Uterus (tissue), 4 donors: ENCODE measurements around the gene PLXNC1. TPM values are rescaled to one million over a fixed set of nuclear protein-coding genes. Genes with fewer than 3 reads are reported as not detected.

Experiments
- DNase-seq, 2 donors: peaks; one replicate each; pipeline ENCODE4 v3.0.0-alpha.2; 2019 to 2020
- H3K27ac ChIP-seq, 2 donors: fragments of 200-600 bp; sonication (generic); 1 replicate in 1 of 2; 2 replicates in 1 of 2; pipeline ENCODE4 v1.5.1; 2016 to 2018
- H3K27me3 ChIP-seq, 2 donors: fragments of 200-600 bp; sonication (generic); one replicate each; pipeline ENCODE4 v1.5.1; 2018 to 2019; ENCODE audit warnings: control low read depth in 1 of 2
- H3K36me3 ChIP-seq, 2 donors: fragments of 200-600 bp; sonication (generic); one replicate each; pipeline ENCODE4 v1.5.1; 2019; ENCODE audit warnings: control low read depth in 1 of 2
- H3K4me1 ChIP-seq, 2 donors: fragments of 200-600 bp; sonication (generic); one replicate each; pipeline ENCODE4 v1.5.1; 2018 to 2019; ENCODE audit warnings: control low read depth in 1 of 2
- H3K4me3 ChIP-seq, 2 donors: fragments of 200-600 bp; sonication (generic); 1 replicate in 1 of 2; 2 replicates in 1 of 2; pipeline ENCODE4 v1.5.1; 2018 to 2019; ENCODE audit warnings: mild to moderate bottlenecking in 1 of 2
- H3K9me3 ChIP-seq, 2 donors: fragments of 200-600 bp; sonication (generic); one replicate each; pipeline ENCODE4 v1.5.1; 2019; ENCODE audit warnings: control low read depth in 1 of 2
- POLR2A ChIP-seq, 2 donors: fragments of 450-650 bp; IDR thresholded peaks; one replicate each; pipeline ENCODE4 v1.6.1; 2016; ENCODE audit warnings: antibody characterized with exemption in 2 of 2, mild to moderate bottlenecking in 1 of 2, moderate library complexity in 1 of 2
- intact Hi-C: fragments of 100-400 bp; cut with DNase I; formaldehyde crosslinking; loops from one replicate; pipeline ENCODE4 v1.15.1; 2023; ENCODE audit warnings: low total_unique reads
- total RNA-seq, 4 donors: library from RNA; depleted of rRNA in 3 of 4; stranded (reverse); fragments of >200 nt in 3 of 4; gene quantifications; one replicate each; pipeline versions ENCODE4 v1.1.0 to v1.2.4, GENCODE V29; 2014 to 2023
- TF ChIP-seq, protein P1 (sequence below), 4 experiments: fragments of 200-600 bp in 2 of 4; fragments of 450-650 bp in 2 of 4; sonication (generic) in 2 of 4; IDR thresholded peaks; one replicate each; pipeline ENCODE4 v1.5.1; 2016 to 2019; ENCODE audit warnings: antibody characterized with exemption in 4 of 4, mild to moderate bottlenecking in 2 of 4, moderate library complexity in 1 of 4
- donor health status: DM: yes; HTN: yes; CAD: no.

The PLXNC1 gene
- total RNA-seq, 4 donors from 2014 or later, result 11.6 to 23.8 (median 16.3) TPM

DNA sequence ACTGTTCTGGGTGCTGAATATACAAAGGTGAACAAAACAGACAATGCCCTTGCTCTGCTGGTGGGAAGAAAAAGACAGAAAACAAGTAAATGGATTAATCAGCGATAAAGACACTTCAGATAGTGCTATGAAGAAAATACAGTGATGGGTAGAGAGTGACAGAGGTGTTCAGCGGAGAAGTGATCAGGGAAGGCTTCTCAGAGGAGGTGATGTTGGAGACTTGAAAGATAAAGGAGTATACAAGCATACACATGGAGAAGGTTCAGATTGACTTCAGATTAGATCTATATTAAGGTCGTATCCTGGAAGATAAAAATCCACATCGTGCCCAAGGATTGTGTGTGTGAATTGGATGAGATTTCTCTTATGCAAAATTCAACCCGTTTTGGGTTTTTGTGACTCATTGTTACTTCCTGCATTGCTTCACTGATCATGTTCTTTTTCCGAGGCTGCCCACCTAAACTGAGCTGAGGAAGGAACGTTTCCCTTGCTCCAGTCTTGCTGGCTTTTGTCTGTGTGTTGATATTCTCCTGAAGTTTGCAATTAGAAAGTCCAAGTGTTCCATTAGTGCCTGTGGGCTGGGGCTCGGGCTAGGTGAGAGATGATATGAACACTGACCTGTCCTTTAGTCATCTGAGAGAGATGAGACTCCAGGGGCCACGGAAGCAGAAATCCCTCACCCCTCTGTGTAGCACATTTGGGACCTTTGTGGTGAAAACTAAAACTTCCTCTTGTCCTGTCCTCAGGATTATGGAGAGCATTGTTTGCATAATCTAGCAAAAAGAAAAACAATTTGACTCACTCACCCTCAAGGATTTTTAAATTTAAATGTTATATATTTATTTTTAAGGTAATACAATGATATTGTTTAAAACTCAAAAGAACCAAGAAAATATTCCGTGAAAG is 27.6 kb downstream of the PLXNC1 start:
- intact Hi-C loops, result no loop called here
- Histone ChIP-seq H3K36me3 (no peaks in the 10 kb centered on the region), H3K27me3 (no peaks in the 10 kb centered on the region), H3K4me3 (no peak overlapping the region), H3K9me3 (no peaks in the 10 kb centered on the region), H3K4me1 (no peaks in the 10 kb centered on the region), H3K27ac (no peak overlapping the region)
- TF ChIP-seq POLR2A (IDR thresholded peaks at IDR 0.05), result no peak
- TF ChIP-seq, protein P1, sequence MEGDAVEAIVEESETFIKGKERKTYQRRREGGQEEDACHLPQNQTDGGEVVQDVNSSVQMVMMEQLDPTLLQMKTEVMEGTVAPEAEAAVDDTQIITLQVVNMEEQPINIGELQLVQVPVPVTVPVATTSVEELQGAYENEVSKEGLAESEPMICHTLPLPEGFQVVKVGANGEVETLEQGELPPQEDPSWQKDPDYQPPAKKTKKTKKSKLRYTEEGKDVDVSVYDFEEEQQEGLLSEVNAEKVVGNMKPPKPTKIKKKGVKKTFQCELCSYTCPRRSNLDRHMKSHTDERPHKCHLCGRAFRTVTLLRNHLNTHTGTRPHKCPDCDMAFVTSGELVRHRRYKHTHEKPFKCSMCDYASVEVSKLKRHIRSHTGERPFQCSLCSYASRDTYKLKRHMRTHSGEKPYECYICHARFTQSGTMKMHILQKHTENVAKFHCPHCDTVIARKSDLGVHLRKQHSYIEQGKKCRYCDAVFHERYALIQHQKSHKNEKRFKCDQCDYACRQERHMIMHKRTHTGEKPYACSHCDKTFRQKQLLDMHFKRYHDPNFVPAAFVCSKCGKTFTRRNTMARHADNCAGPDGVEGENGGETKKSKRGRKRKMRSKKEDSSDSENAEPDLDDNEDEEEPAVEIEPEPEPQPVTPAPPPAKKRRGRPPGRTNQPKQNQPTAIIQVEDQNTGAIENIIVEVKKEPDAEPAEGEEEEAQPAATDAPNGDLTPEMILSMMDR (IDR thresholded peaks at IDR 0.05), result no peak
- no peak for DNase-seq

DNA sequence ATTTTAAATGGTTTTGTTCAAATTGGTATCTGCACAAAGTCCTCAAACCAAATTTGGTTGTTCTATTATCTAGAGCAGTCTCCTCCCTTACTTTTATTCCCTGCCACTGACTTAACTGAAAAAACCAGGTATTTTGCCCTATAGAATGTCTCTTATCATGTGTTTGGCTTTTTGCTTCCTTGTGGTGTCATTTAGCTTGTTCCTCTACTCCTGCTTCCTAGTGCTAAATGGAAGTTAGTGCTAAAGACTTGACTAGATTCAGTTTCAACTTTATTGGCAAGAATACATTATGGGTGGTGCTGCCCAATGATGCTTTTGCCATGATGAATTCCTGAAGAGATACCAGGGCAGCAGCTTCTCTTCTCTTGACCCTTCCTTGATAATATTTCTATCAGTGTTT is 29.7 kb downstream of the PLXNC1 start:
- Histone ChIP-seq H3K4me1 (no peaks in the 10 kb centered on the region), H3K9me3 (no peaks in the 10 kb centered on the region), H3K36me3 (no peaks in the 10 kb centered on the region), H3K27ac (no peak overlapping the region), H3K27me3 (no peaks in the 10 kb centered on the region), H3K4me3 (no peak overlapping the region)
- DNase-seq, result no peak
- no peak for TF ChIP-seq POLR2A (IDR thresholded peaks at IDR 0.05)
- TF ChIP-seq, protein P1 (IDR thresholded peaks at IDR 0.05), result no peak
- intact Hi-C loops, result no loop called here

DNA sequence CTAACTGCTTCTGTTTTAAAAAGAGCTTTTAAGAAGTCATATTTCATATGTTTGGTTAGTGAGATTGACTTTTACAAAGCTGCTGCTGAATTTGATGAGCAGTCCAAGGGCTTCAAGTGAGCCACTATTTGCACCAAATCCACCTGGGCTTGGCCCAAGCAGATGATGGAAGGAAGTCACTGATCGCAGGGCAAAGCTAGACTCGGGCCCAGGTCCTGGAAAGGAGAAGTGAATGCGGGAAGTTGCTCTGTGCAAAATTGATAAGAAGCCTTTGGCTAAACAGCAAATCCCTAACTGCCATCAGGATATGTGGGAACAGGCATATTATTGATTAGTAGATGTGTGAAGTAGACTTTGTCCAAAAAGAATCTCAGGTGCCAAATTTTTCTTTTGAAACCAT is 30.5 kb downstream of the PLXNC1 start:
- no peak overlapping the region for H3K27ac ChIP-seq
- no peaks in the 10 kb centered on the region for H3K4me1 ChIP-seq
- H3K27me3 ChIP-seq, result no peaks in the 10 kb centered on the region
- H3K4me3 ChIP-seq, result no peak overlapping the region
- intact Hi-C loops, result no loop called here
- no peak for TF ChIP-seq POLR2A (IDR thresholded peaks at IDR 0.05)
- TF ChIP-seq, protein P1 (IDR thresholded peaks at IDR 0.05), result no peak
- H3K9me3 ChIP-seq, result no peaks in the 10 kb centered on the region
- no peaks in the 10 kb centered on the region for H3K36me3 ChIP-seq
- DNase-seq, result no peak

DNA sequence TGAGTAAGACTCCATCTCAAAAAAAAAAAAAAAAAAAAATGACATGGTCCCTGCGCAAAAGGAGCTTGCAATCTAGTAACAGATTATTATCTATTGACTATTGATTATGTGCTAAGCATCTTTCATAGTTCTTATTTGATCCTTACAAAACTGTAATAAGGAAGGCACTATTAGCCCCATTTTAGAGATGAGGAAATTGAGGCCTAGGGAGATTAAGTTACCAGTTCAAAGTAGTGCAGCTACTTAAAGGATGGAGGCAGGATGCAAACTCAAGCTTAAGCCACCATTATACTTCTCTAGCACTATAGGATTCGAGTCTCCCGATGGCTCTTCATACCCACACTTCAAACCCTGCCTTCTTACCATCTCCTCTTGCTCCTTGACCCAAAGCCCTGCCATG is 31.3 kb downstream of the PLXNC1 start:
- H3K27me3 ChIP-seq, result no peaks in the 10 kb centered on the region
- intact Hi-C loops, result no loop called here
- no peaks in the 10 kb centered on the region for H3K9me3 ChIP-seq
- DNase-seq, result no peak
- no peak overlapping the region for H3K27ac ChIP-seq
- H3K4me1 ChIP-seq, result no peaks in the 10 kb centered on the region
- TF ChIP-seq POLR2A (IDR thresholded peaks at IDR 0.05), result no peak
- TF ChIP-seq, protein P1 (IDR thresholded peaks at IDR 0.05), result no peak
- H3K36me3 ChIP-seq, result no peaks in the 10 kb centered on the region
- H3K4me3 ChIP-seq, result no peak overlapping the region

DNA sequence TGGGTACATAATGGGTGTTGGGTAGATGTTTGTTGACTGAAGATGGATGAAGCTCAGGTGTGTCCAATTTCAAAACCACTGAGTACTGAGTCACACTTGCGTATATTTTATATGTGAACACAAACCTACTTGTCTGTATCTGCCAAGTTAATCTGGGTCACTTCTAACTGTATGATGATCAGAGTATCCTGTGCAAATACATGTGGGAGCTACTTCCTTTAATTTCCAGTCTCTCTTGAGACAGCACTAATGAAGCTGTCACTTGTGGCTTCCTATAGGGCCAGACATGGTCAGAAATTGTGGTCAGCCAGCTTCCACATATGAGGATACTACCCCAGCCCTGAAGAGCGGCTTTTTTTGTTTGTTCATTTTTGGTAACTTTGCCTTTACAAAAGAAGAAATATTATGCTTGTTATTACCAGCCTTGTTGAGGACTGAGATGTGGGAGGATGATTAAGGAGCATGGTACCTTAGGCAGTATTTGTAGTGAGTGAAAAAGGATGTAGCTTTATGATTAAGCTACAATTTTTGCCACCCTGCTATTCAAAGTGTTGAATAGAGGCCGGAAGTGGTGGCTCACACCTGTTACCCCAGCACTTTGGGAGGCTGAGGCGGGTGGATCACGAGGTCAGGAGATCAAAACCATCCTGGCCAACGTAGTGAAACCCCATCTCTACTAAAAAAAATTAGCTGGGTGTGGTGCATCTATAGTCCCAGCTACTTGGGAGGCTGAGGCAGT is 32.4 kb downstream of the PLXNC1 start:
- H3K4me3 ChIP-seq, result no peak overlapping the region
- no peaks in the 10 kb centered on the region for H3K27me3 ChIP-seq
- H3K36me3 ChIP-seq, result no peaks in the 10 kb centered on the region
- H3K4me1 ChIP-seq, result no peaks in the 10 kb centered on the region
- no peak for DNase-seq
- intact Hi-C loops, result no loop called here
- no peak for TF ChIP-seq POLR2A (IDR thresholded peaks at IDR 0.05)
- TF ChIP-seq, protein P1 (IDR thresholded peaks at IDR 0.05), result no peak
- H3K9me3 ChIP-seq, result no peaks in the 10 kb centered on the region
- H3K27ac ChIP-seq, result no peak overlapping the region
